Fibroblast of the aortic adventitia (primary cell): Measurements from ENCODE around the gene ITPKC. TPM values are rescaled to one million over a fixed set of nuclear protein-coding genes. Genes with fewer than 3 reads are reported as not detected.

Experiments used
- DNase-seq: peaks from one replicate; pipeline ENCODE4 v3.0.0-alpha.2; 2010; ENCODE audit warnings: low read depth
- H3K4me3 ChIP-seq: 2 replicates; pipeline ENCODE4 v1.5.1; 2011; ENCODE audit warnings: low read depth, mild to moderate bottlenecking, control low read depth, low read length, moderate library complexity
- total RNA-seq: library from RNA; depleted of rRNA; stranded (reverse); fragments of >200 nt; gene quantifications from 2 replicates; pipeline ENCODE4 v1.2.3, GENCODE V29; 2012; ENCODE audit warnings: low replicate concordance
- TF ChIP-seq, protein P1 (sequence below): IDR thresholded peaks from 2 replicates; pipeline ENCODE4 v1.5.1; 2011; ENCODE audit warnings: mild to moderate bottlenecking, low read length, control low read depth, inconsistent platforms; ENCODE audit not compliant: insufficient read depth

Gene ITPKC
- total RNA-seq, 1 donor: 12.7 TPM

- DNase-seq: no peak
- peak overlapping the region; percentile 93 for H3K4me3 ChIP-seq
- TF ChIP-seq, protein P1, sequence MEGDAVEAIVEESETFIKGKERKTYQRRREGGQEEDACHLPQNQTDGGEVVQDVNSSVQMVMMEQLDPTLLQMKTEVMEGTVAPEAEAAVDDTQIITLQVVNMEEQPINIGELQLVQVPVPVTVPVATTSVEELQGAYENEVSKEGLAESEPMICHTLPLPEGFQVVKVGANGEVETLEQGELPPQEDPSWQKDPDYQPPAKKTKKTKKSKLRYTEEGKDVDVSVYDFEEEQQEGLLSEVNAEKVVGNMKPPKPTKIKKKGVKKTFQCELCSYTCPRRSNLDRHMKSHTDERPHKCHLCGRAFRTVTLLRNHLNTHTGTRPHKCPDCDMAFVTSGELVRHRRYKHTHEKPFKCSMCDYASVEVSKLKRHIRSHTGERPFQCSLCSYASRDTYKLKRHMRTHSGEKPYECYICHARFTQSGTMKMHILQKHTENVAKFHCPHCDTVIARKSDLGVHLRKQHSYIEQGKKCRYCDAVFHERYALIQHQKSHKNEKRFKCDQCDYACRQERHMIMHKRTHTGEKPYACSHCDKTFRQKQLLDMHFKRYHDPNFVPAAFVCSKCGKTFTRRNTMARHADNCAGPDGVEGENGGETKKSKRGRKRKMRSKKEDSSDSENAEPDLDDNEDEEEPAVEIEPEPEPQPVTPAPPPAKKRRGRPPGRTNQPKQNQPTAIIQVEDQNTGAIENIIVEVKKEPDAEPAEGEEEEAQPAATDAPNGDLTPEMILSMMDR: no peak
Measured at GRCh38 chr19:40719414-40719894, 2.5 kb downstream of the ITPKC start.

DNA sequence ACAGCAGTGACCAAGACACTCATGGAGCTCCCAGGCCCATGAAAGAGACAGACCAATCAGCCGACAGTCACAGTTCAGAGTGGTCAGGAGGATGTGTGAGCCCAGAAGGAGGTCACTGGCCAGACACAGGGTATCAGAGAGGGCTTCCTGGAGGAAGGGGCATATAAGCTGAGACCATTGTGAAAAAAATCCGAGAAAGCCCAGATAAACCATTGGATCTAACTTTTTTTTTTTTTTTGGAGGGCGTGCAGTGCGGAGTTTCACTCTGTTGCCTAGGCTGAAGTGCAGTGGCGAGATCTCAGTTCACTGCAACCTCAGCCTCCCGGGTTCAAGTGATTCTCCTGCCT lies 4.2 kb downstream of the ITPKC start:
- TF ChIP-seq, protein P1: no peak
- no peak for DNase-seq

DNA sequence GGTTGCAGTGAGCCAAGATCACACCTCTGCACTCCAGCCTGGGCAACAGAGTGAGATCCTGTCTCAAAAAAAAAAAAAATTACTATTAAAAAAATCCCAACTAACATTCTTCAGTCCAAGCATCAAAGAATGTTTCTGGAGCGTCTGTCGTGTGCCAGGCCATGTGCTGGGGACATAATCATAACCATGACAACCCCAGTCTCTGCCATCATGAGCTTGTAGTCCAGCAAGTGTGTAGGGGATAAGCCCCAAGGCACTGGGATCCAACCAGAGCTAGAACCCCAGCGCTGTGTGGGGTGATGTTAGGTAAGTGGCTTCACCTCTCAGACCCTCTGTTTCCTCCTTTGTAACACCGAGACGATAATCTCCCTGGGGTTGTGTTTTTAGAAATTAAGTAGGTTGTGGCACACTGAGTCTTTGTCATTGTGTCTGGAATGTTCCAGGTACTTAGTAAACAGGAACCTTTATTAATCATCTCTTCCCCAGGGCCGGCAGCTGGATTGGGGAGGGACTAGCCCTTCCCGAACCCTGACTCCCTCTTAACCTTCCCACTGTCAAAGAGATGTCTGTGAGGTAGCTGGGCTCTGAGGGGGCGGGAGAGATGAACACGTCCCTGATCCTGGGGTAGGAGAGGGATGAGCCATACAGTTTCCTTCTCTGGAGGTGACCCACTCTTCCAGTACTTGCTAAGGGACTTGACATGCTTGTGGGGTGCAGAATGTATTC lies 5.2 kb downstream of the ITPKC start:
- H3K4me3 ChIP-seq: peak overlapping the region; percentile 31
- TF ChIP-seq, protein P1: no peak
- DNase-seq: no peak

More for the DNA sequence above, 4.2 kb downstream of the ITPKC start:
- peak overlapping the region; percentile 93 for H3K4me3 ChIP-seq

GRCh38 chr19:40723661-40724254 lies 6.8 kb downstream of the ITPKC start:
- TF ChIP-seq, protein P1: no peak
- H3K4me3 ChIP-seq: no peak overlapping the region
- no peak for DNase-seq

GRCh38 chr19:40724315-40724714 lies 7.4 kb downstream of the ITPKC start:
- TF ChIP-seq, protein P1: no peak
- no peak for DNase-seq
- no peak overlapping the region for H3K4me3 ChIP-seq

- DNase-seq: no peak
- TF ChIP-seq, protein P1: no peak
Measured at GRCh38 chr19:40724855-40725254, 7.9 kb downstream of the ITPKC start.

More at GRCh38 chr19:40724855-40725254, 7.9 kb downstream of the ITPKC start:
- no peak overlapping the region for H3K4me3 ChIP-seq
